Measurements from ENCODE around the gene ELMOD3.
"Not testable (repeated sequence)": the region's sequence is repeated elsewhere in the genome, so short reads cannot be mapped to it uniquely, and the experiment has no call there.

Gene ELMOD3

GRCh38 chr2:85329701-85330100 is 24.9 kb upstream of the ELMOD3 start:
- not testable (repeated sequence) for DNase-seq

DNA sequence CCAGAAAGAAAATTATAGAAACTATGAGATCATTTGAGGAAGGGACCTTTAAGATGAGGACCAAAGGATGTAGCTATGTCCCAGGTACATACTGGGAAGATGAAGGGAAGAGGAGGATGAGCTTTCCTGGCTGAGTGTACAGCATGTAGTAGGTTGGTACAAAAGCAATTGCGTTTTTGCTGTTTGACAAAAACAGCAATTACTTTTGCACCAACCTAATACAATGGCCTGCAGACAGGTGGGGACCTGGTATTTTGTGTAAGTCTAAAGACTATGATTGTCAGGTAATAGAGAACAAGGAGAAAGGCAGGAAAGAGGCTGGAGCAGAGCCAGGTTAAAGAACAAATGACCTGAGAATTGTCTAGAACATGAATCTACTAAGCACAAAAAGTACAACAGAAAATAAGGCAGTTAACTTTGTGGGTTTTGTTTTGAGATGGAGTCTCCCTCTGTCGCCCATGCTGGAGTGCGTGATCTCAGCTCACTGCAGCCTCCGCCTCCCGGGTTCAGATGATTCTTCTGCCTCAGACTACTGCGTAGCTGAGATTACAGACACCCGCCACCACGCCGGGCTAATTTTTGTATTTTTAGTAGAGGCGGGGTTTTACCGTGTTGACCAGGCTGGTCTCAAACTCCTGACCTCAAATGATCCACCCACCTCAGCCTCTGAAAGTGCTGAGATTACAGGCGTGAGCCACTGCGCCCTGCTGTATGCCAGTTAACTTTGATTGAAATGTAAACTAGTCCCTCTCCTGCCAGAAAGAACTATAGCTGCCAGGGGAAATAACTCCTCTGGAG is 23.5 kb upstream of the ELMOD3 start:
- DNase-seq, result no peak

DNA sequence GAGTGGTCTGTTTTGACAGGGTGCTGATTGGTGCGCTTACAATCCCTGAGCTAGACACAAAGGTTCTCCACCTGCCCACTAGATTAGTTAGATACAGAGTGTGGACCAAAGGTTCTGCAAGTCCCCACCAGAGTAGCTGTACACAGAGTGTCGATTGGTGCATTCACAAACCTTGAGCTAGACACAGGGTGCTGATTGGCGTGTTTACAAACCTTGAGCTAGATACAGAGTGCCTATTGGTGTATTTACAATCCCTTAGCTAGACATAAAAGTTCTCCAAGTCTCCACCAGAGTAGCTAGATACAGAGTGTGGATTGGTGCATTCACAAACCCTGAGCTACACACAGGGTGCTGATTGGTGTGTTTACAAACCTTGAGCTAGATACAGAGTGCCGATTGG is 20.7 kb upstream of the ELMOD3 start:
- DNase-seq, result not testable (repeated sequence)

- no peak for DNase-seq
These were observed 19.6 kb upstream of the ELMOD3 start for GRCh38 chr2:85334928-85335327.

DNA sequence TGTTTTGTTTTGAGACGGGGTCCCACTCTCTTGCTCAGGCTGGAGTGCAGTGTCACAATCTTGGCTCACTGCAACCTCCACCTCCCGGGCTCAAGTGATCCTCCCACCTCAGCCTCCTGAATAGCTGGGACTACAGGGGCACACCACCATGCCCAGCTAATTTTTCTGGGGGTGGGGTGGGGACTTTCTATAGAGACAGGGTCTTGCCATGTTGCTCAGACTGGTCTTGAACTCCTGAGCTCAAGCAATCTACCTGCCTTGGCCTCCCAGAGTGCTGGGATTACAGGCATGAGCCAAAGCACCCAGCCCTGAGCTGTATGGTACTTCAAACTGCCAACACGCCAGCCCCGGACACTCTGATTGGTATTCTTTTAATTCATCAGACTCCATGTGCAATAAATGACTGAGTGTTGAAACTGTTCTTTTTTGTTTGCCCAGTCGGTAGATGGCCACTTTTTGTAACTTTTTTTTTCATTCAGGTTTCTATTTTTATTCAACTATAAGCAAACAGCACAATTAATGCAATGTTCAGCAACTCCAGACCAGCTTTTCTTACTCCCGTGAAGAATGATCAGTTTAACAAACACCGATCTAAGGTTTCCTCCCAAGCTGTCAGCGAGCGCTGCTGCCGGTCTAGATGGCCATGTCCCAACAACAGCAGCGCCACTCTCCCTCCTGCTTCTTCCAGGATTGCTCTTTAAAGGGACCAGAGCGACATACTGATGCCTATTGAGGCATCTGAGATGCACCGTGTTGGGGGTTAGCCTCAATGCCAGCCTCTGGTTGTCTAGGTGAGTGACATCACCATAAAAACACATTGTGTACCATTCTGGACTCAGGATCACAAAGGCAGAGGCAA is 14.3 kb upstream of the ELMOD3 start:
- DNase-seq, result no peak

DNA sequence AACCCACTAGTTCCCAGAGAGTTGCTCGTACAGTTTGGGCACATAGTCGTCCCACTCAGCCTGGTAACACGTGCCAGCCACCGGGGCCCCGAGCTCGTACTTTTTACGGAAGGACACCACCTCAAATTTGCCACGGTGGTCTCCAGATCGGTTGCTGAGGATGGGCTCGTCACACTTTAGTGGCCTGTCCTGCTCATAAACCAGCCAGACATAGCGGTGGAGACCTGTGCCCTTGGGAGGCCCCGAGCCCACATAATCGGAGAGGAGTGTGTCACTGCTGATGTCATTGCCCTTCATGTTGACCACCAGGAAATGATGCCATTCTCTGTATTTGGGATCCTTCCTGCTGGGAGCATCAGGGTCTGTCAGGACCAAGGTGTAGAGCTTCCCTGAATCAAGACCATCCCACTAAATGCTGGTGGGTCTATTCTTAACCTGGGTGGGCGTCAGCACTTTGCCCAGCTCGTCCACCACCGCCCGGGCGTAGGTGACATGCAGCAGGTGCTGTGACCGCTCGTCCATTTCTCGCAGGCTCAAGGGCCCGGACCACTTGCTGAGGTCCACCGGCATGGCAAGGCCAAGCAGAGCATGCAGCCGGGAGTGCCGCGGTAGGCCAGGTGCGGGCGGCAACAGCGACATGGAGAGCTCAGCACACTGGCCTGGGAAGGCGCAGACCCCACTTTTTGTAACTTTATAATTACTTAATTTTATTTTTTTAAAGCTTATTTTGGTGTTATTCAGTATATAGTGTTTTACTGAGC is 13.1 kb upstream of the ELMOD3 start:
- DNase-seq, result no peak

- DNase-seq, result no peak
These were observed 12.4 kb upstream of the ELMOD3 start for GRCh38 chr2:85342156-85342555.

- DNase-seq, result not testable (repeated sequence)
These were observed 11.2 kb upstream of the ELMOD3 start for GRCh38 chr2:85343207-85343895.

DNA sequence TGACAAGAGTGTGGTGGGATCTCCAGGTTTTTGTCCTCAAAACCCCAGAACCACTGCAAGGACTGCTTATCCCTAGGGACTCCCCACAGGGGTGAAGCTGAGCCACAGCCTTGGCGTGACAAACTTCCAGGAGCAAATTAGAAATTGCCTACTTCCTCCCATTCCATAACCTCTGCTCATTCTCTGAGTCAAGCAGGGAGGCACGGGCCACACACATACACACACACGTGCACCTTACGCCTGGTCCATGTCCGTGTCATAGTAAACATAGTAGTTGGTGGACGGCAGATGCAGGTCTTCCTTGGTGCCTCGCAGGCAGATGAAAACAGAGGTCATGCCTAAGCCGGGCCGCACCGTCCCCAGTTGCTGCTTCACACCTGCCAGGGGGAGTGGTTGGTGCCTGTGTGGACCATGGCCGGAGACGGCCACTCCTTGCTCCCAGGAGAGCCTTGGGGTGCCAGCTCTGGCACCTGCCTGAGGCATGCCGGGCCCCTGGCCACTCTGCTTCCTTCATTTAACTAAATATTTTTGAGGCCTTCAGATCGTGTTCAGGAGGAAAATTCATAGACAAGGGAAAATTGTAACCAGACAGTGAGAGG is 10.1 kb upstream of the ELMOD3 start:
- no peak for DNase-seq

DNA sequence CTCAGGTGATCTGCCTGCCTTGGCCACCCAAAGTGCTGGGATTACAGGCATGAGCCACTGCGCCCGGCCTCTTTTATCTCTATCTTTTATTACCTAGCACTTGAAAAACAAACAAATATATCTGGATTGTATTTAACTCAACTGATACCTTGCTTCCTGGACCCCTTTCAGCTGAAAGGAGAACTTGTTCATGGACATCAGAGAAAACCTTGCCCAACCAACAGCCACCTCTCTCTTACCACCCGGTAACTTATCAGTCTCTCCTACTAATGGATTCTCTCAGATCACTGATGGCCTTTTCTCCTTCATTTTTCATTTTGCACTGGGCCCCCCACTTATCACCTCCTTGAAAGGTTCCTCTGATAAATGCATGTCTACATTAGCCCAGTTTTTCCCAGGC is 7.0 kb upstream of the ELMOD3 start:
- DNase-seq, result no peak

GRCh38 chr2:85353876-85354285 is 688 bp upstream of the ELMOD3 start:
- DNase-seq, result no peak

DNA sequence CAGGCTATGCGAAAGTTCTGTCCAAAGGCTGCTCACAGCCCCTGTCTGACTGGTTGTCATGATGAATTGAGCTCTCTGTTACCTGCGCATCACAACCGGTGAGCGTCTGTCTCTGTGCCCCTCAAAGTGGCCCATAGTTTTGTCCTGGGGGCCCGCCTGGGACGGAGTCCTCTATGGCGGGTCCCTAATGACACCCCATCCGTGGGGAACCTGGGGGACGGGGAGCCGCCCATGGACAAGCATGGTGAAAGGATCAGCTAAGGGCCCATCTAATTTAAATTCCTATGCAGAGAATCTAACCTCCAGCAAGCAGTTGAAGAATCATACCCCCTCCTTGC is 473 bp downstream of the ELMOD3 start:
- no peak for DNase-seq

DNA sequence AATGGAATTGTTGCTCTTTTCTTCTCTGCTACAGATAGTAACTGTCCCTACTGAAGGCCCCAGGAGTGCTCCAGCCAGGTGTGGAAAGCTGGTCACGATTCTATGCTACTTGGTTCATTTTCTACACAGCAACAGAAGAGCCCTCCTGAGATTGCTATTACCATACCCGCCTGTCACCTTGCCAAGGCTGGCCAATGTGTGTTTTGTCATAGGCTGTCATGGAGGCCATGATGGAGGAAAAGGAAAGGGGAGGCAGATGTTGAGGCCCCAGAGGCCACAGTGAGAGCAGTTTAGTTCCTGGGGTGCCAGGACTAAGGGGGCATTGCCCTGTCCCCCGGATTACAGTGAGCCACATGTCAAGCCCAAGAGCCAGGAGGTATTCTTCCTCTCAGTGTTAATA is 952 bp downstream of the ELMOD3 start:
- DNase-seq, result no peak

- no peak for DNase-seq
These were observed 1.6 kb downstream of the ELMOD3 start for GRCh38 chr2:85356186-85356585.

- DNase-seq, result no peak
These were observed 3.2 kb downstream of the ELMOD3 start for GRCh38 chr2:85357736-85358135.

GRCh38 chr2:85362653-85363387 is 8.3 kb downstream of the ELMOD3 start:
- DNase-seq, result not testable (repeated sequence)

DNA sequence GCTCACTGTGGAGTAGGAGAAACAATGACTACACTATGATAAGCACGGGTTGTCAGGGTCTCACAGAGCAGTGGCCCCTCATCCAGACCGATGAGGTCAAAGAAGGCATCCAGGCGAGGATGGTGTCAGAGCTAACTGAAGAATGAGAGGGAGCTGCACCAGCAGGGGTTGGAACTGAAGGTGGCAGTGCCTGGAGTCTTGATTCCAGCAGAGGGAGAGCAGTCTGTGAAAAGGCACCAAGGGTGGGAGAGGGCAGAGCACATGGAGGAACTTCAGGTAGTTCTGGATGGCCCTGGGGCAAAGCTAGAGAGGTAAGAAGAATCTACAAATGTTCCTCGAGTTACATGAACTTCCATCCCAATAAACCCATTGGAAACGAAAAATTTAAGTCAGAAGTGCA is 12.6 kb downstream of the ELMOD3 start:
- no peak for DNase-seq

DNA sequence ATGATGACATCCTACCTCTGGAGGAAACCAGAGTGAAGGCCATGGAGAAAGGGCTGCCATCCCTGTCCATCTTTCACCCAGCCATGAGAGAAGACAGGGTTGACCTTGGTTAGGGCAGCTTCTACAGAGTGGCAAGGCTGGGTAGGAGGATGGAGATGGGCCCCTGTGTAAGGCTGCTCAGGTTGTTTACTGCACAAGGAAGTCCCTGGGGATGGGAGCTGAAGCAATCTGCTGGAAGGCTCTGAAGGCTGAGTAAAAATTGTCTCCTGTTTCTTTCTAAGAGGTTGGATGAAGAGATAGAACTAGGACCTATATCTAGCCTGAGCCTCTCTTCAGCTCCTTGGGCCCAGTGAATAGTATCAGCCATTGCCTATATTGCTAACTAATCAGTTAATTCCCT is 14.4 kb downstream of the ELMOD3 start:
- no peak for DNase-seq

- no peak for DNase-seq
These were observed 14.9 kb downstream of the ELMOD3 start for GRCh38 chr2:85369500-85369899.

- no peak for DNase-seq
These were observed 16.5 kb downstream of the ELMOD3 start for GRCh38 chr2:85371045-85371444.

- no peak for DNase-seq
These were observed 21.9 kb downstream of the ELMOD3 start for GRCh38 chr2:85376291-85377065.

Measured in DMS79 treated with DMSO at 0.1 percent for 48 hours (cell line).